GM12892 (cell line): ENCODE results near the gene FGF2.
A peak's percentile ranks its signal among the peaks of the same experiment; 100 is the strongest.

Source experiments
- DNase-seq: peaks from one replicate; pipeline ENCODE4 v3.0.0; 2011; ENCODE audit not compliant: insufficient read length
- FAIRE-seq: peaks from 2 replicates; lab custom pipeline; 2011; peaks lifted over from hg19 to GRCh38; lab: Jason Lieb, UNC
- POLR2A ChIP-seq: IDR thresholded peaks from 2 replicates; pipeline ENCODE4 v1.6.1; 2011; ENCODE audit warnings: low read depth, low read length, control low read depth
- POLR2AphosphoS5 ChIP-seq: IDR thresholded peaks from 2 replicates; pipeline ENCODE4 v1.6.1; 2011; ENCODE audit warnings: low read depth, low read length, control low read depth
- TAF1 ChIP-seq: IDR thresholded peaks from 2 replicates; pipeline ENCODE4 v1.6.1; 2011; ENCODE audit warnings: low read depth, mild to moderate bottlenecking, control low read depth, low read length, borderline replicate concordance

Gene FGF2

GRCh38 chr4:122889726-122890125 lies 63.1 kb downstream of the FGF2 start:
- TF ChIP-seq TAF1 (no peak), POLR2AphosphoS5 (no peak), POLR2A (no peak)
- FAIRE-seq: no peak
- no peak for DNase-seq

- FAIRE-seq: no peak
- TF ChIP-seq TAF1 (no peak), POLR2AphosphoS5 (no peak), POLR2A (no peak)
- DNase-seq: no peak
These were observed 63.6 kb downstream of the FGF2 start for GRCh38 chr4:122890147-122890795.

- FAIRE-seq (no peak), DNase-seq (no peak)
- TF ChIP-seq POLR2A (no peak), TAF1 (no peak), POLR2AphosphoS5 (no peak)
These were observed 68.2 kb downstream of the FGF2 start for GRCh38 chr4:122894827-122895226.

GRCh38 chr4:122895336-122895995 lies 68.8 kb downstream of the FGF2 start:
- no peak for DNase-seq
- peak; percentile 27 for FAIRE-seq
- TF ChIP-seq POLR2A (no peak), TAF1 (no peak), POLR2AphosphoS5 (no peak)

- DNase-seq (no peak), FAIRE-seq (no peak)
- TF ChIP-seq TAF1: no peak
- no peak for TF ChIP-seq POLR2A
- TF ChIP-seq POLR2AphosphoS5: no peak
These were observed 69.6 kb downstream of the FGF2 start for GRCh38 chr4:122896270-122896669.

GRCh38 chr4:122898370-122899150 lies 71.9 kb downstream of the FGF2 start:
- TF ChIP-seq POLR2A (no peak), TAF1 (no peak), POLR2AphosphoS5 (no peak)
- FAIRE-seq: no peak
- DNase-seq: no peak

- FAIRE-seq: no peak
- no peak for DNase-seq
- no peak for TF ChIP-seq TAF1
- no peak for TF ChIP-seq POLR2A
These were observed 73.1 kb downstream of the FGF2 start for GRCh38 chr4:122899682-122900081.

GRCh38 chr4:122900314-122900713 lies 73.7 kb downstream of the FGF2 start:
- FAIRE-seq (no peak), DNase-seq (no peak)
- TF ChIP-seq TAF1 (no peak), POLR2AphosphoS5 (no peak), POLR2A (no peak)

GRCh38 chr4:122901247-122902010 lies 74.8 kb downstream of the FGF2 start:
- FAIRE-seq (no peak), DNase-seq (no peak)
- no peak for TF ChIP-seq POLR2A
- no peak for TF ChIP-seq TAF1
- no peak for TF ChIP-seq POLR2AphosphoS5

- no peak for TF ChIP-seq TAF1
- no peak for TF ChIP-seq POLR2A
- TF ChIP-seq POLR2AphosphoS5: no peak
- DNase-seq (no peak), FAIRE-seq (no peak)
These were observed 77.2 kb downstream of the FGF2 start for GRCh38 chr4:122903766-122904288.

GRCh38 chr4:122906859-122907305 lies 80.3 kb downstream of the FGF2 start:
- no peak for FAIRE-seq
- no peak for TF ChIP-seq POLR2A
- TF ChIP-seq TAF1: no peak
- TF ChIP-seq POLR2AphosphoS5: no peak
- no peak for DNase-seq
